GM12892 (cell line): Measurements from ENCODE around the gene PCDH15.

Experiments used
- POLR2A ChIP-seq: IDR thresholded peaks from 2 replicates; pipeline ENCODE4 v1.6.1; 2011; ENCODE audit warnings: low read depth, low read length, control low read depth
- POLR2AphosphoS5 ChIP-seq: IDR thresholded peaks from 2 replicates; pipeline ENCODE4 v1.6.1; 2011; ENCODE audit warnings: low read depth, low read length, control low read depth
- TAF1 ChIP-seq: IDR thresholded peaks from 2 replicates; pipeline ENCODE4 v1.6.1; 2011; ENCODE audit warnings: low read depth, mild to moderate bottlenecking, control low read depth, low read length, borderline replicate concordance

DNA sequence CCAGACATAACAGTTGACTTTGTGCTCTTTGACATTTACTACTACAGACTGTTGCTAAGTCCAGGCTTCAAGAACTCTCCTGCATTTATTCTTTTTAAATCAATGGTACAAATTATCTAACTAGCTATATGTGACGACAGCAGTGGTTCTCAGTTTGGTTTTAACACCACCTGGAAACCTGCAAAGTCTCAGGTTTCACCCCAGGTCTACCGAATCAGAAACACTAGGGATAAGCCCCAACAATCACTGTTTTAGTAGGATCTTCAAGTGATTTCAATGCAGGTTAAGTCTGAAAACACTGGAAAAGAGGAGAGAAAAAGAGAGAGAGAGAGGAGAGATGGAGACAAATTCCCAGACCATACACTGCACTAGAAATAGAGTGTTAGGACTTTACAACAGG, 519.0 kb downstream of the PCDH15 start:
- TF ChIP-seq POLR2AphosphoS5 = no peak
- TF ChIP-seq POLR2A = no peak
- TF ChIP-seq TAF1 = no peak
